Smooth muscle cell (in vitro differentiated cells): ENCODE data around the gene OR14K1. TPM values are rescaled to one million over a fixed set of nuclear protein-coding genes. Genes with fewer than 3 reads are reported as not detected.

Experiments used
- DNase-seq: peaks from one replicate; lab custom pipeline; 2025; ENCODE audit not compliant: unreplicated experiment; lab: John Stamatoyannopoulos, UW
- H2AFZ ChIP-seq: fragments of 200-600 bp; sonication (generic); 2 replicates; pipeline ENCODE4 v1.6.0; 2016; ENCODE audit warnings: antibody characterized with exemption, low read depth, mild to moderate bottlenecking
- H3F3A ChIP-seq: fragments of 200-600 bp; sonication (generic); 2 replicates; pipeline ENCODE4 v1.6.0; 2017; ENCODE audit warnings: antibody characterized with exemption, low read depth
- H3K27ac ChIP-seq: fragments of 200-600 bp; sonication (generic); 2 replicates; pipeline ENCODE4 v1.5.1; 2016; ENCODE audit warnings: low read depth, mild to moderate bottlenecking
- H3K27me3 ChIP-seq: fragments of 200-600 bp; sonication (generic); 2 replicates; pipeline ENCODE4 v1.6.1; 2016; ENCODE audit warnings: low read depth, mild to moderate bottlenecking
- H3K36me3 ChIP-seq: fragments of 200-600 bp; sonication (generic); 2 replicates; pipeline ENCODE4 v1.5.1; 2016; ENCODE audit warnings: low read depth
- H3K4me1 ChIP-seq: fragments of 200-600 bp; sonication (generic); 2 replicates; pipeline ENCODE4 v1.5.1; 2016; ENCODE audit warnings: low read depth
- H3K4me2 ChIP-seq: fragments of 200-600 bp; sonication (generic); 2 replicates; pipeline ENCODE4 v1.6.0; 2016; ENCODE audit warnings: mild to moderate bottlenecking
- H3K4me3 ChIP-seq: fragments of 200-600 bp; sonication (generic); 2 replicates; pipeline ENCODE4 v1.5.1; 2016; ENCODE audit warnings: mild to moderate bottlenecking
- H3K79me2 ChIP-seq: fragments of 200-600 bp; sonication (generic); 2 replicates; pipeline ENCODE4 v1.6.0; 2016; ENCODE audit warnings: low read depth, mild to moderate bottlenecking
- H3K9ac ChIP-seq: fragments of 200-600 bp; sonication (generic); 2 replicates; pipeline ENCODE4 v1.6.0; 2016; ENCODE audit warnings: low read depth
- H3K9me3 ChIP-seq: fragments of 200-600 bp; sonication (generic); replicated peaks from 2 replicates; pipeline ENCODE4 v1.5.1; 2016; ENCODE audit warnings: low read depth
- H4K20me1 ChIP-seq: fragments of 200-600 bp; sonication (generic); 2 replicates; pipeline ENCODE4 v1.6.0; 2016; ENCODE audit warnings: low read depth
- WGBS: methylation state at CpG from one replicate; pipeline ENCODE4 v1.1.7; 2016; ENCODE audit warnings: low lambda C conversion rate; 5-methylcytosine and 5-hydroxymethylcytosine counted together
- polyA plus RNA-seq: library from polyadenylated mRNA; unstranded; fragments of >200 nt; fragmentation: Nextera tagmentation; extraction: Ambion mirVana; gene quantifications from 2 replicates; pipeline ENCODE4 v1.2.1, GENCODE V29; 2016
- total RNA-seq: library from RNA; depleted of rRNA; stranded (reverse); fragments of >200 nt; gene quantifications from 2 replicates; pipeline ENCODE4 v1.2.3, GENCODE V29; 2014
- TF ChIP-seq, protein P1 (sequence below): fragments of 200-600 bp; sonication (generic); IDR thresholded peaks from 2 replicates; pipeline ENCODE4 v1.5.1; 2017; ENCODE audit warnings: borderline replicate concordance, mild to moderate bottlenecking, antibody characterized with exemption; ENCODE audit not compliant: insufficient read depth, poor library complexity, severe bottlenecking

The OR14K1 gene
- total and polyA plus RNA-seq, 2 experiments from 2014 or later = not detected

GRCh38 chr1:247760456-247760855 lies 22.0 kb downstream of the OR14K1 start, which contains the start of gene OR1C1:
TSS of gene OR1C1 (minus strand) at chr1:247760556. CDS start at chr1:247758406, 2,150 bp downstream.
- Histone ChIP-seq H2AFZ (no peak within 1 kb of the TSS), H3K9ac (no peak within 1 kb of the TSS), H3F3A (no peaks in the 10 kb centered on the region), H3K36me3 (no peaks in the 10 kb centered on the region), H3K4me1 (no peaks in the 10 kb centered on the region), H3K9me3 (peaks cover under 1% of the 10 kb centered on the region), H3K27ac (no peak within 1 kb of the TSS), H3K4me3 (no peak within 1 kb of the TSS), H4K20me1 (no peaks in the 10 kb centered on the region), H3K79me2 (no peaks in the 10 kb centered on the region), H3K27me3 (no peaks in the 10 kb centered on the region), H3K4me2 (no peak within 1 kb of the TSS)
- WGBS = 89% methylated on average over 3 of the region's 3 CpGs
- no peak for DNase-seq
- TF ChIP-seq, protein P1, sequence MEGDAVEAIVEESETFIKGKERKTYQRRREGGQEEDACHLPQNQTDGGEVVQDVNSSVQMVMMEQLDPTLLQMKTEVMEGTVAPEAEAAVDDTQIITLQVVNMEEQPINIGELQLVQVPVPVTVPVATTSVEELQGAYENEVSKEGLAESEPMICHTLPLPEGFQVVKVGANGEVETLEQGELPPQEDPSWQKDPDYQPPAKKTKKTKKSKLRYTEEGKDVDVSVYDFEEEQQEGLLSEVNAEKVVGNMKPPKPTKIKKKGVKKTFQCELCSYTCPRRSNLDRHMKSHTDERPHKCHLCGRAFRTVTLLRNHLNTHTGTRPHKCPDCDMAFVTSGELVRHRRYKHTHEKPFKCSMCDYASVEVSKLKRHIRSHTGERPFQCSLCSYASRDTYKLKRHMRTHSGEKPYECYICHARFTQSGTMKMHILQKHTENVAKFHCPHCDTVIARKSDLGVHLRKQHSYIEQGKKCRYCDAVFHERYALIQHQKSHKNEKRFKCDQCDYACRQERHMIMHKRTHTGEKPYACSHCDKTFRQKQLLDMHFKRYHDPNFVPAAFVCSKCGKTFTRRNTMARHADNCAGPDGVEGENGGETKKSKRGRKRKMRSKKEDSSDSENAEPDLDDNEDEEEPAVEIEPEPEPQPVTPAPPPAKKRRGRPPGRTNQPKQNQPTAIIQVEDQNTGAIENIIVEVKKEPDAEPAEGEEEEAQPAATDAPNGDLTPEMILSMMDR = no peak

DNA sequence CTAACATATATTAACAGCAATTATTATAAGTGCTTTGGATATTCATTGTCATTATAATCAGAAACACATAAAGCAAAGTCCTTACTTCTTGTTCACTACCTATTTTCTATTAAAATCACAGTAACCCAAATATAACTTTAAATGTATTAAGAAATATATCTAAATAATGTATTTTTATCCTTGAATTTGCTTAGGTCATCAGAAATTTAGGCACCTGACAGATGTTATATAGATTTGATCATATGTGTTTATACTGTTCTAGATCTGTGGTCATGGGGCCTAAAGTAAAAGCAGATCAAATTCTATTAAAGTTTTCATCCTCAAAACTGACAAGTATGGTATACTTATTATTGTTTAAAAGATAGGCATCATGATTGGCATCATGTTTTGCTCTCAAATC lies 31.2 kb downstream of the OR14K1 start:
- no peak overlapping the region for H2AFZ ChIP-seq
- no peak overlapping the region for H3K4me2 ChIP-seq
- H3K79me2 ChIP-seq = no peaks in the 10 kb centered on the region
- H3K4me3 ChIP-seq = no peak overlapping the region
- H3K9me3 ChIP-seq = peaks cover 13% of the 10 kb centered on the region
- TF ChIP-seq, protein P1 = no peak
- H3K27ac ChIP-seq = no peak overlapping the region
- H3K9ac ChIP-seq = no peak overlapping the region
- H3K36me3 ChIP-seq = no peaks in the 10 kb centered on the region
- no peaks in the 10 kb centered on the region for H3K4me1 ChIP-seq
- H3K27me3 ChIP-seq = no peaks in the 10 kb centered on the region
- no peaks in the 10 kb centered on the region for H4K20me1 ChIP-seq
- H3F3A ChIP-seq = no peaks in the 10 kb centered on the region
- DNase-seq = no peak

Other genes starting within 250 kb of the OR14K1 start
- gene OR2C3, start 202.2 kb upstream of the OR14K1 start, total RNA-seq = not detected in 2 replicates
- not detected in 2 replicates for gene OR2C3, start 202.2 kb upstream of the OR14K1 start, polyA plus RNA-seq
- not detected in 2 replicates for gene GCSAML, start 189.5 kb upstream of the OR14K1 start, total RNA-seq
- gene GCSAML, start 189.5 kb upstream of the OR14K1 start, polyA plus RNA-seq = not detected in 2 replicates
- not detected in 2 replicates for gene OR2G2, start 150.3 kb upstream of the OR14K1 start, total RNA-seq
- gene OR2G2, start 150.3 kb upstream of the OR14K1 start, polyA plus RNA-seq = not detected in 2 replicates
- not detected in 2 replicates for gene OR2G3, start 133.0 kb upstream of the OR14K1 start, total RNA-seq
- not detected in 2 replicates for gene OR2G3, start 133.0 kb upstream of the OR14K1 start, polyA plus RNA-seq
- not detected in 2 replicates for gene OR13G1, start 58.9 kb upstream of the OR14K1 start, total RNA-seq
- gene OR13G1, start 58.9 kb upstream of the OR14K1 start, polyA plus RNA-seq = not detected in 2 replicates
- gene OR6F1, start 22.0 kb upstream of the OR14K1 start, total RNA-seq = not detected in 2 replicates
- gene OR6F1, start 22.0 kb upstream of the OR14K1 start, polyA plus RNA-seq = not detected in 2 replicates
- gene OR14A2, start 9.5 kb downstream of the OR14K1 start, total RNA-seq = not detected in 2 replicates
- not detected in 2 replicates for gene OR14A2, start 9.5 kb downstream of the OR14K1 start, polyA plus RNA-seq
- gene OR1C1, start 21.9 kb downstream of the OR14K1 start, total RNA-seq = not detected in 2 replicates
- not detected in 2 replicates for gene OR1C1, start 21.9 kb downstream of the OR14K1 start, polyA plus RNA-seq
- gene OR14A16, start 85.5 kb downstream of the OR14K1 start, total RNA-seq = not detected in 2 replicates
- not detected in 2 replicates for gene OR14A16, start 85.5 kb downstream of the OR14K1 start, polyA plus RNA-seq
- not detected in 2 replicates for gene OR11L1, start 103.3 kb downstream of the OR14K1 start, total RNA-seq
- not detected in 2 replicates for gene OR11L1, start 103.3 kb downstream of the OR14K1 start, polyA plus RNA-seq
- not detected in 2 replicates for gene TRIM58, start 118.6 kb downstream of the OR14K1 start, total RNA-seq
- gene TRIM58, start 118.6 kb downstream of the OR14K1 start, polyA plus RNA-seq = 0.37 TPM in 1 of 2 replicates, not detected in the other
- 0.18 TPM in 1 of 2 replicates, not detected in the other for gene OR2W3, start 157.0 kb downstream of the OR14K1 start, total RNA-seq
- gene OR2W3, start 157.0 kb downstream of the OR14K1 start, polyA plus RNA-seq = not detected in 2 replicates
- gene OR2T8, start 181.6 kb downstream of the OR14K1 start, total RNA-seq = not detected in 2 replicates
- not detected in 2 replicates for gene OR2T8, start 181.6 kb downstream of the OR14K1 start, polyA plus RNA-seq
- not detected in 2 replicates for gene OR2AJ1, start 186.3 kb downstream of the OR14K1 start, total RNA-seq
- not detected in 2 replicates for gene OR2AJ1, start 186.3 kb downstream of the OR14K1 start, polyA plus RNA-seq
- gene OR2L8, start 210.2 kb downstream of the OR14K1 start, total RNA-seq = not detected in 2 replicates
- gene OR2L8, start 210.2 kb downstream of the OR14K1 start, polyA plus RNA-seq = not detected in 2 replicates
- gene OR2AK2, start 226.6 kb downstream of the OR14K1 start, total RNA-seq = not detected in 2 replicates
- not detected in 2 replicates for gene OR2AK2, start 226.6 kb downstream of the OR14K1 start, polyA plus RNA-seq